ENCODE data around the gene CACNA1G. TPM values are rescaled to one million over a fixed set of nuclear protein-coding genes. Genes with fewer than 3 reads are reported as not detected.

CACNA1G gene
- total RNA-seq, 1 donor from 2014 or later = 0.27 TPM

DNA sequence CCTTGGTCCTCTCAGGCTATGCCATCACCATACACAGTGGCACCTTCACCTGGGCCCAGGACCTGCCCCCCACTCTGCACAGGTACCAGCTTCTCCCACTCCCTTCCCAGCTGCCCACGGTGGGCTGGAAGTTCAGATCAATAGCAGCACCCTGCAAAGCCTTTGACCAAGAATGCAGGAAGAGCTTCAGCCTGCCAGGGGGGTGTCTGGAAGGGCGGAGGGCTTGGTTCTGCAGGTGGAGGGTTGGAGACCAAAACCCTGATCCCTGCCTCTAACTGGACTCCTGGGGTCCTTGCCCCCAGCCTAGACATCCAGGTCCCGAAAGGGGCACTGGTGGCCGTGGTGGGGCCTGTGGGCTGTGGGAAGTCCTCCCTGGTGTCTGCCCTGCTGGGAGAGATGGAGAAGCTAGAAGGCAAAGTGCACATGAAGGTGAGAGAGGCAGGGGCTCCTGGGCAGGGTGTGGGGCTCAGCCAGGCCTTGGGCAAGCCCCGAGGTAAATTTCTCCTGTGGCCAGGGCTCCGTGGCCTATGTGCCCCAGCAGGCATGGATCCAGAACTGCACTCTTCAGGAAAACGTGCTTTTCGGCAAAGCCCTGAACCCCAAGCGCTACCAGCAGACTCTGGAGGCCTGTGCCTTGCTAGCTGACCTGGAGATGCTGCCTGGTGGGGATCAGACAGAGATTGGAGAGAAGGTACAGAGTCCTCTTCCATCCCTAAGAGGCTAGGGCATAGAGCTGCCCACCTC, 108.5 kb downstream of the CACNA1G start:
- Histone ChIP-seq H3K36me3 (ENCODE audit: insufficient read depth, low read length) (no peaks in the 10 kb centered on the region), H3K4me2 (ENCODE audit: low read length) (peak overlapping the region; percentile 71), H3K27me3 (ENCODE audit: insufficient read depth, low read length) (no peaks in the 10 kb centered on the region), H3K79me2 (ENCODE audit: insufficient read depth, low read length) (no peaks in the 10 kb centered on the region), H2AFZ (ENCODE audit: low read depth, low read length) (peak overlapping the region; percentile 80), H3K4me1 (ENCODE audit: insufficient read depth, low read length) (peaks cover 15% of the 10 kb centered on the region), H3K9me3 (ENCODE audit: insufficient read depth, low read depth, low read length) (no peaks in the 10 kb centered on the region), H3K27ac (ENCODE audit: low read depth, low read length) (peak overlapping the region; percentile 8), H3K4me3 (ENCODE audit: insufficient read depth, low read depth, low read length) (no peak overlapping the region), H3K9ac (ENCODE audit: low read length) (peak overlapping the region; percentile 36), H4K20me1 (ENCODE audit: insufficient read depth, low read length) (no peaks in the 10 kb centered on the region)
- Mint-ChIP-seq H3K27me3 (ENCODE audit: low read depth, unreplicated experiment) (peaks cover 3% of the 10 kb centered on the region), H3K9me3 (ENCODE audit: unreplicated experiment) (peaks cover 2% of the 10 kb centered on the region), H3K27ac (ENCODE audit: unreplicated experiment) (peak overlapping the region; percentile 12), H3K4me3 (ENCODE audit: unreplicated experiment) (peak overlapping the region; percentile 14), H3K4me1 (ENCODE audit: low read depth, unreplicated experiment) (peaks cover 13% of the 10 kb centered on the region), H3K36me3 (ENCODE audit: low read depth, unreplicated experiment) (no peaks in the 10 kb centered on the region)
- DNase-seq (ENCODE audit: low read depth) = no peak
- TF ChIP-seq, protein P1, sequence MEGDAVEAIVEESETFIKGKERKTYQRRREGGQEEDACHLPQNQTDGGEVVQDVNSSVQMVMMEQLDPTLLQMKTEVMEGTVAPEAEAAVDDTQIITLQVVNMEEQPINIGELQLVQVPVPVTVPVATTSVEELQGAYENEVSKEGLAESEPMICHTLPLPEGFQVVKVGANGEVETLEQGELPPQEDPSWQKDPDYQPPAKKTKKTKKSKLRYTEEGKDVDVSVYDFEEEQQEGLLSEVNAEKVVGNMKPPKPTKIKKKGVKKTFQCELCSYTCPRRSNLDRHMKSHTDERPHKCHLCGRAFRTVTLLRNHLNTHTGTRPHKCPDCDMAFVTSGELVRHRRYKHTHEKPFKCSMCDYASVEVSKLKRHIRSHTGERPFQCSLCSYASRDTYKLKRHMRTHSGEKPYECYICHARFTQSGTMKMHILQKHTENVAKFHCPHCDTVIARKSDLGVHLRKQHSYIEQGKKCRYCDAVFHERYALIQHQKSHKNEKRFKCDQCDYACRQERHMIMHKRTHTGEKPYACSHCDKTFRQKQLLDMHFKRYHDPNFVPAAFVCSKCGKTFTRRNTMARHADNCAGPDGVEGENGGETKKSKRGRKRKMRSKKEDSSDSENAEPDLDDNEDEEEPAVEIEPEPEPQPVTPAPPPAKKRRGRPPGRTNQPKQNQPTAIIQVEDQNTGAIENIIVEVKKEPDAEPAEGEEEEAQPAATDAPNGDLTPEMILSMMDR (IDR thresholded peaks at IDR 0.05; ENCODE audit: insufficient read depth, low read depth, low read length) = no peak
- TF ChIP-seq EZH2 (IDR thresholded peaks at IDR 0.05; ENCODE audit: insufficient read depth, low read length) = no peak
- FAIRE-seq = no peak

DNA sequence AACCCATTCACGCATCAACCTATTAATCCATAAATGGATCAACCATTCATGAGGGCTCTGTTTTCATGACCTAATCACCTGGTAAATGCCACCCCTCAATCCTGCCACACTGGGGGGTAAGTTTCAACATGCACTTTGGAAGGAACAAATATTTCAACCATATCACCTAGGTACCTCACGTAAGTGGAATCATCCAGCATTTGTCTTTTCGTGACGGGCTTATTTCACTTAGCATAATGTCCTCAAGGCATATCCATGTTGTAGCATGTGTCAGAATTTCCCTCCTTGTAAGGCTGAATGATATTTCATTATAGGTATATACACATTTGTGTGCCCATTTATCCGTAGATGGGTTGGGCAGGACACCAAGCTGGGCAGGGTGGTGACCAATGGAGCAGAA, 111.6 kb downstream of the CACNA1G start:
- no peak for DNase-seq (ENCODE audit: low read depth)
- Mint-ChIP-seq H3K27me3 (ENCODE audit: low read depth, unreplicated experiment) (peaks cover 14% of the 10 kb centered on the region), H3K9me3 (ENCODE audit: unreplicated experiment) (no peaks in the 10 kb centered on the region), H3K27ac (ENCODE audit: unreplicated experiment) (no peak overlapping the region), H3K4me1 (ENCODE audit: low read depth, unreplicated experiment) (peaks cover 13% of the 10 kb centered on the region), H3K4me3 (ENCODE audit: unreplicated experiment) (no peak overlapping the region), H3K36me3 (ENCODE audit: low read depth, unreplicated experiment) (no peaks in the 10 kb centered on the region)
- no peak overlapping the region for H3K4me3 ChIP-seq (ENCODE audit: insufficient read depth, low read depth, low read length)
- H4K20me1 ChIP-seq (ENCODE audit: insufficient read depth, low read length) = no peaks in the 10 kb centered on the region
- peaks cover 15% of the 10 kb centered on the region for H3K4me1 ChIP-seq (ENCODE audit: insufficient read depth, low read length)
- no peaks in the 10 kb centered on the region for H3K36me3 ChIP-seq (ENCODE audit: insufficient read depth, low read length)
- no peak overlapping the region for H3K9ac ChIP-seq (ENCODE audit: low read length)
- H3K27me3 ChIP-seq (ENCODE audit: insufficient read depth, low read length) = no peaks in the 10 kb centered on the region
- no peak for TF ChIP-seq EZH2 (IDR thresholded peaks at IDR 0.05; ENCODE audit: insufficient read depth, low read length)
- TF ChIP-seq, protein P1 (IDR thresholded peaks at IDR 0.05; ENCODE audit: insufficient read depth, low read depth, low read length) = no peak
- H3K4me2 ChIP-seq (ENCODE audit: low read length) = no peak overlapping the region
- no peak overlapping the region for H2AFZ ChIP-seq (ENCODE audit: low read depth, low read length)
- no peaks in the 10 kb centered on the region for H3K79me2 ChIP-seq (ENCODE audit: insufficient read depth, low read length)
- no peak overlapping the region for H3K27ac ChIP-seq (ENCODE audit: low read depth, low read length)
- no peaks in the 10 kb centered on the region for H3K9me3 ChIP-seq (ENCODE audit: insufficient read depth, low read depth, low read length)
- no peak for FAIRE-seq
